CD4-positive, alpha-beta T cell treated with Interferon gamma for 1 hour (primary cell): ENCODE results near the gene HOXC11.

ENCODE experiments used
- DNase-seq: peaks from one replicate; pipeline ENCODE4 v3.0.0-alpha.2; 2020

The HOXC11 gene

GRCh38 chr12:53960187-53961024 lies 12.5 kb upstream of the HOXC11 start:
- DNase-seq = no peak

GRCh38 chr12:53961025-53961761 lies 11.7 kb upstream of the HOXC11 start:
- no peak for DNase-seq

GRCh38 chr12:53963005-53963404 lies 9.9 kb upstream of the HOXC11 start:
- no peak for DNase-seq

- DNase-seq = no peak
These were observed 9.3 kb upstream of the HOXC11 start for GRCh38 chr12:53963434-53964314.

- DNase-seq = no peak
These were observed 8.6 kb upstream of the HOXC11 start for GRCh38 chr12:53964315-53964713.

- DNase-seq = no peak
These were observed 7.4 kb upstream of the HOXC11 start for GRCh38 chr12:53965281-53966084.

GRCh38 chr12:53966085-53966384 lies 6.9 kb upstream of the HOXC11 start:
- DNase-seq = no peak

- DNase-seq = no peak
These were observed 6.4 kb upstream of the HOXC11 start for GRCh38 chr12:53966385-53967133.

GRCh38 chr12:53967421-53967925 lies 5.5 kb upstream of the HOXC11 start:
- no peak for DNase-seq

- DNase-seq = no peak
These were observed 4.5 kb upstream of the HOXC11 start for GRCh38 chr12:53968214-53969127.

GRCh38 chr12:53969588-53970259 lies 3.2 kb upstream of the HOXC11 start:
- no peak for DNase-seq

- no peak for DNase-seq
These were observed 2.5 kb upstream of the HOXC11 start for GRCh38 chr12:53970451-53970850.

GRCh38 chr12:53971129-53971528 lies 1.8 kb upstream of the HOXC11 start:
- no peak for DNase-seq

GRCh38 chr12:53971686-53972085 lies 1.2 kb upstream of the HOXC11 start:
- no peak for DNase-seq

- no peak for DNase-seq
These were observed 699 bp upstream of the HOXC11 start for GRCh38 chr12:53972152-53972702.

- DNase-seq = no peak
These were observed 513 bp downstream of the HOXC11 start for GRCh38 chr12:53973236-53974042.

- no peak for DNase-seq
These were observed 1.4 kb downstream of the HOXC11 start, which contains the start of gene HOTAIR for GRCh38 chr12:53974084-53975063. TSS of gene HOTAIR (minus strand) at chr12:53974954.
